MCF 10A (cell line): ENCODE data around the gene COL23A1. TPM values are rescaled to one million over a fixed set of nuclear protein-coding genes. Genes with fewer than 3 reads are reported as not detected.

Experiments
- BruUV-seq: library from RNA; stranded (reverse); fragments of 400-500 nt; replicated peaks from 2 replicates; lab custom pipeline; 2021; lab: Mats Ljungman, UMichigan
- CTCF ChIA-PET: fragments of 300-600 bp; sonication (Branson Sonifier 250); formaldehyde crosslinking; extraction: SDS; loops from one replicate; lab custom pipeline; 2021; ENCODE audit warnings: antibody characterized with exemption, inconsistent platforms; lab: Yijun Ruan, JAX
- POLR2A ChIA-PET: fragments of 300-600, 350-650 bp; sonication (Branson Sonifier 250); formaldehyde crosslinking; extraction: SDS; loops from one replicate; lab custom pipeline; 2020; ENCODE audit warnings: antibody characterized with exemption, inconsistent platforms; lab: Yijun Ruan, JAX
- DNase-seq: peaks from one replicate; pipeline ENCODE4 v3.0.0-alpha.2; 2018; ENCODE audit not compliant: unreplicated experiment
- H3K27ac Mint-ChIP-seq: one replicate; pipeline ENCODE4 v1.8.0; 2022; ENCODE audit warnings: mild to moderate bottlenecking, low read depth, mixed read lengths; ENCODE audit not compliant: unreplicated experiment
- H3K27me3 Mint-ChIP-seq: one replicate; pipeline ENCODE4 v1.8.0; 2022; ENCODE audit warnings: mixed read lengths; ENCODE audit not compliant: insufficient read depth, unreplicated experiment
- H3K36me3 Mint-ChIP-seq: one replicate; pipeline ENCODE4 v1.8.0; 2022; ENCODE audit warnings: mild to moderate bottlenecking, moderate library complexity, mixed read lengths; ENCODE audit not compliant: insufficient read depth, unreplicated experiment
- H3K4me1 Mint-ChIP-seq: one replicate; pipeline ENCODE4 v1.8.0; 2022; ENCODE audit warnings: mixed read lengths; ENCODE audit not compliant: insufficient read depth, unreplicated experiment
- H3K4me3 Mint-ChIP-seq: one replicate; pipeline ENCODE4 v1.8.0; 2022; ENCODE audit warnings: mild to moderate bottlenecking, moderate library complexity, mixed read lengths; ENCODE audit not compliant: unreplicated experiment
- H3K9me3 Mint-ChIP-seq: one replicate; pipeline ENCODE4 v1.8.0; 2022; ENCODE audit warnings: mixed read lengths; ENCODE audit not compliant: unreplicated experiment
- CTCF ChIP-seq: fragments of 200-600 bp; IDR thresholded peaks from one replicate; pipeline ENCODE4 v1.8.0; 2022; ENCODE audit warnings: antibody characterized with exemption, mild to moderate bottlenecking; ENCODE audit not compliant: unreplicated experiment
- intact Hi-C: fragments of 100-400 bp; cut with micrococcal nuclease; formaldehyde crosslinking; loops from 2 replicates; pipeline ENCODE4 v1.14.1; 2022
- total RNA-seq: library from RNA; stranded (reverse); gene quantifications from 2 replicates; pipeline ENCODE4 v1.2.3, GENCODE V29; 2022

The COL23A1 gene
- total RNA-seq, 1 experiment from 2014 or later = not detected

- H3K4me1 Mint-ChIP-seq = no peaks in the 10 kb centered on the region
- intact Hi-C loops = no loop called here
- no TSS peak for BruUV-seq
- ChIA-PET POLR2A (no interaction called here), CTCF (no interaction called here)
- no peaks in the 10 kb centered on the region for H3K9me3 Mint-ChIP-seq
- H3K36me3 Mint-ChIP-seq = no peaks in the 10 kb centered on the region
- no peak for TF ChIP-seq CTCF
- no peak overlapping the region for H3K4me3 Mint-ChIP-seq
- H3K27me3 Mint-ChIP-seq = no peaks in the 10 kb centered on the region
- H3K27ac Mint-ChIP-seq = no peak overlapping the region
- DNase-seq = no peak
Measured at GRCh38 chr5:178474562-178475184, 115.5 kb downstream of the COL23A1 start.

- no peak overlapping the region for H3K4me3 Mint-ChIP-seq
- H3K27ac Mint-ChIP-seq = no peak overlapping the region
- H3K4me1 Mint-ChIP-seq = no peaks in the 10 kb centered on the region
- BruUV-seq = no TSS peak
- intact Hi-C loops = no loop called here
- no peaks in the 10 kb centered on the region for H3K27me3 Mint-ChIP-seq
- TF ChIP-seq CTCF = no peak
- H3K36me3 Mint-ChIP-seq = no peaks in the 10 kb centered on the region
- no peaks in the 10 kb centered on the region for H3K9me3 Mint-ChIP-seq
- no peak for DNase-seq
- ChIA-PET CTCF (interaction anchor here (0.7 to 5.5 kb wide), 2 partner anchors 13 to 398 kb away, joined by 4 to 26 read pairs; no protein-coding TSS in a partner anchor), POLR2A (interaction anchor here (0.6 kb wide), 1 partner anchor 1761 kb away, joined by 3 read pairs; no protein-coding TSS in a partner anchor)
Measured at GRCh38 chr5:178473854-178474253, 116.3 kb downstream of the COL23A1 start.

- H3K27me3 Mint-ChIP-seq = no peaks in the 10 kb centered on the region
- BruUV-seq = no TSS peak
- CTCF ChIA-PET = interaction anchor here (1.5 to 5.5 kb wide), 2 partner anchors 10 to 12 kb away, joined by 5 to 26 read pairs; no protein-coding TSS in a partner anchor
Measured at GRCh38 chr5:178472138-178472537, 118.1 kb downstream of the COL23A1 start.

GRCh38 chr5:178471711-178472110 lies 118.5 kb downstream of the COL23A1 start:
- DNase-seq = no peak
- ChIA-PET CTCF (interaction anchor here (0.6 to 5.5 kb wide), 3 partner anchors 9 to 104 kb away, joined by 3 to 26 read pairs (median 5); no protein-coding TSS in a partner anchor), POLR2A (no interaction called here)
- H3K9me3 Mint-ChIP-seq = no peaks in the 10 kb centered on the region
- intact Hi-C loops = no loop called here
- H3K27me3 Mint-ChIP-seq = no peaks in the 10 kb centered on the region
- no peak for TF ChIP-seq CTCF
- no TSS peak for BruUV-seq
- no peak overlapping the region for H3K4me3 Mint-ChIP-seq
- peaks cover 12% of the 10 kb centered on the region for H3K4me1 Mint-ChIP-seq
- no peak overlapping the region for H3K27ac Mint-ChIP-seq
- H3K36me3 Mint-ChIP-seq = no peaks in the 10 kb centered on the region

More at GRCh38 chr5:178472138-178472537, 118.1 kb downstream of the COL23A1 start:
- H3K4me1 Mint-ChIP-seq = peaks cover 11% of the 10 kb centered on the region
- TF ChIP-seq CTCF = no peak
- no peak overlapping the region for H3K4me3 Mint-ChIP-seq
- no peak overlapping the region for H3K27ac Mint-ChIP-seq
- H3K9me3 Mint-ChIP-seq = no peaks in the 10 kb centered on the region
- intact Hi-C loops = no loop called here
- POLR2A ChIA-PET = no interaction called here
- H3K36me3 Mint-ChIP-seq = no peaks in the 10 kb centered on the region
- DNase-seq = no peak
